ENCODE results near the gene DNMT3A.

DNA sequence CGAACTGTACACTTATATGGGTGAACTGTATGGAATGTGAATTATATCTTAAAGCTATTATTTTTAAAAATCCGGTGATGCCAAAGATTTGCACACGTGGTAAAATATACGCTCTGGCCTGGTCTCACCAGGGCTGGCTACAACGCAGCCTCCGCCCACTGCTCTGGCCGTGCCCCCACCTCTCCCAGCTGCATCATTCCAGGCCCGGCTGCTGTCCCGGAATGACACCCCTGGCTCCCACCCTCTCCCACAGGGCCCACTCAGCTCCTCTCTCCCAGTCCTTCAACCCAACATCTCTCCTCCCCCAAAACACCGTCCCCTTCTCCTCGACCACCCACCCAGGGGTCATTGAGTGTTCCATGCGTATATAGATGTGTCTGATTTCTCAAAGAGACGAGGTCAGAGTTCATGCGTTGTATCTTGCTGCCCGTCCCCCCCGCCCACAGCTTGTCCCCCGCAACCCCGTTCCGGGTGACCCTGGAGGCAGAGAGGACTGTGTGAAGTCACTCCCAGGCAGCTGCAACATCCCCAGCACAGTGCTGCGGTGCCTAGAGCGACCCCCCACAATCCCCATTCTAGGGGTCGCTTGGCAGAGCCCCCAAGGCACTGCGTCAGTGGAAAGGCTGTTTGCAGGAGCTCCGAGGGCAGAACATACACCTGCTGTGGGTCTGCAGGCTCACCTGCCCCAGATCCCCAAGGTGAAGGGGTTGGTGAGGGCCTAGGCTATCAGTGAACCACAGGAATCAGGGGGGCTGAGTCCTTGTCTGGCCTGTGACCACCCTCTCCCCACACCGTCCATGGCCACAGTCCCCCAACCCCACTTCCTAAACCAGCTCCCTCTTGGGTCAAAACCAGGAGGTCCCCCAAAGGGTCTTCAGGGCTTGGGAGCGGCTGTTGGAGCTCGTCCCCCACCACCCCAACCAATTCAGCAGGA, 13.3 kb downstream of the DNMT3A start:
- TF ChIP-seq CTCF (conservative IDR thresholded peaks at IDR 0.05; ENCODE audit: low read depth, low read length) (no peak), EZH2 (IDR thresholded peaks at IDR 0.05; ENCODE audit: low read length, unreplicated experiment) (no peak), EZH2phosphoT487 (IDR thresholded peaks at IDR 0.05; ENCODE audit: borderline replicate concordance, low read length) (no peak)

Measured in PC-3 (cell line).